Mammary epithelial cell (primary cell): ENCODE measurements around the gene CDH13.

Source experiments
- CTCF ChIP-seq, 2 donors: IDR thresholded peaks in 1 of 2; conservative IDR thresholded peaks in 1 of 2; 2 replicates each; pipeline ENCODE4 v1.5.1; 2011 to 2012; ENCODE audit warnings: inconsistent platforms in 2 of 2, low read length in 2 of 2, mild to moderate bottlenecking in 2 of 2, control low read depth in 1 of 2, low read depth in 1 of 2; ENCODE audit not compliant: insufficient read depth in 1 of 2; ENCODE audit errors: extremely low read depth in 1 of 2
- EZH2 ChIP-seq: IDR thresholded peaks from 2 replicates; pipeline ENCODE4 v1.6.1; 2012; ENCODE audit warnings: low read length, inconsistent platforms, borderline replicate concordance

- TF ChIP-seq CTCF (conservative IDR thresholded peaks at IDR 0.05 in 1 of 2, IDR thresholded peaks at IDR 0.05 in 1 of 2; ENCODE audit: extremely low read depth in 1 of 2, insufficient read depth in 1 of 2, low read depth in 1 of 2, low read length in 2 of 2): no peak
- no peak for TF ChIP-seq EZH2
Measured at GRCh38 chr16:82819286-82819685, 192.5 kb downstream of the CDH13 start.
